ENCODE measurements around the gene OSBPL9. TPM values are rescaled to one million over a fixed set of nuclear protein-coding genes. Genes with fewer than 3 reads are reported as not detected.

OSBPL9 gene
- polyA plus RNA-seq, 4 donors: 19.7 to 72.9 (median 31.8) TPM

- FAIRE-seq (no peak), DNase-seq (no peak)
- Histone ChIP-seq H3K27me3 (ENCODE audit: control insufficient read depth in 3 of 3, insufficient read depth in 3 of 3, low read length in 3 of 3) (no peaks in the 10 kb centered on the region), H3K9me3 (ENCODE audit: control insufficient read depth in 2 of 2, insufficient read depth in 1 of 2, low read depth in 1 of 2, low read length in 1 of 2) (no peaks in the 10 kb centered on the region), H3K4me3 (ENCODE audit: low read depth in 1 of 3, low read length in 3 of 3) (no peak overlapping the region), H3K36me3 (ENCODE audit: control insufficient read depth in 3 of 3, insufficient read depth in 2 of 3, low read depth in 1 of 3, low read length in 3 of 3) (peaks cover 0 to 2% (median 0%) of the 10 kb centered on the region in 3 donors), H3K4me1 (ENCODE audit: control insufficient read depth in 3 of 3, insufficient read depth in 2 of 3, low read depth in 1 of 3, low read length in 2 of 3) (peaks cover 3 to 15% (median 4%) of the 10 kb centered on the region in 3 donors), H3K27ac (ENCODE audit: low read depth in 1 of 3, low read length in 2 of 3) (no peak overlapping the region)
- WGBS, 3 donors: 55 to 83% (median 59%) methylated on average over 10 of the region's 10 CpGs
Measured at GRCh38 chr1:51615780-51616291, 1.1 kb upstream of the OSBPL9 start.

DNA sequence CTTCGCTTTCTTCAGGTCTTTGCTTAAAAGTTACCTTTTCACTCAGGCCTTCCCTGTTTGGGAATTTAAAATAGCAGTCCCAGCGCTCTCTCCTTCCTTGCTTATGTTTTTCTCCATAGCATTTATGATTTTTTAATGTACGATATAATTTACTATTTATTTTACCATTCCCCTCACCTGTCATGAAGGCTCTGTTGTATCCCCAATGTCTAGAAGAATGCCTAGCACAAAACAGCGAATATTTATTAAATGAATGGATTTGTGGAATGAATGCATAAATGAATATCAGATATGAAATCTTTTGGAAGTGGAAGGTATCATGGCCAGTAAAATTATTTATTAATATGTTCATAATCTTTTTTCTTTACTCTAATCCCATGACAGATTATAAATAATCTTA lies 402 bp upstream of the OSBPL9 start:
- peaks cover 0 to 3% (median 2%) of the 10 kb centered on the region in 3 donors for H3K36me3 ChIP-seq (ENCODE audit: control insufficient read depth in 3 of 3, insufficient read depth in 2 of 3, low read depth in 1 of 3, low read length in 3 of 3)
- DNase-seq (no peak), FAIRE-seq (no peak)
- H3K4me3 ChIP-seq (ENCODE audit: low read depth in 1 of 3, low read length in 3 of 3): peak overlapping the region in 1 of 3 donors; percentile 97
- 67 to 70% (median 69%) methylated on average over 4 of the region's 4 CpGs for WGBS, 3 donors
- no peaks in the 10 kb centered on the region for H3K9me3 ChIP-seq (ENCODE audit: control insufficient read depth in 2 of 2, insufficient read depth in 1 of 2, low read depth in 1 of 2, low read length in 1 of 2)
- no peak overlapping the region for H3K27ac ChIP-seq (ENCODE audit: low read depth in 1 of 3, low read length in 2 of 3)
- no peaks in the 10 kb centered on the region for H3K27me3 ChIP-seq (ENCODE audit: control insufficient read depth in 3 of 3, insufficient read depth in 3 of 3, low read length in 3 of 3)
- peaks cover 3 to 19% (median 4%) of the 10 kb centered on the region in 3 donors for H3K4me1 ChIP-seq (ENCODE audit: control insufficient read depth in 3 of 3, insufficient read depth in 2 of 3, low read depth in 1 of 3, low read length in 2 of 3)

DNA sequence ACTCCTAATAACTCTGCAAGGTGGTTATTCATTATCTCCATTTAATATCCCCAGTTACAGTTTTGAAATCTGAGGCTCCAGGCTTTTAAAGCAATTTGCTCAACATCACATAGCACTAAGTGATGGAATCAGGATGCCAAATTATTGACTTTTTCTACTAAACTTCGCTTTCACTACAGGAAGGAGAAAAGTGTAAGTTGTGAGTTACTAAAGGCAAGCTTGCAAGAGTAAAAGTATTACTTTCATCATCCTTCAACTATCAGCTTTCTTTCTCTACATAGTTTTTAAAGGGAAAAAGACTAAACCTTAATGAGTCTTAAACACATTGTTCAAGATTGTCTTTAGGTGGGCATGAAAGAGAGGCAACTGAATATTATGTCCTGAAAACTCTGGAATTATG lies 1.8 kb downstream of the OSBPL9 start:
- Histone ChIP-seq H3K27ac (ENCODE audit: low read depth in 1 of 3, low read length in 2 of 3) (no peak overlapping the region), H3K4me1 (ENCODE audit: control insufficient read depth in 3 of 3, insufficient read depth in 2 of 3, low read depth in 1 of 3, low read length in 2 of 3) (peaks cover 3 to 25% (median 4%) of the 10 kb centered on the region in 3 donors), H3K36me3 (ENCODE audit: control insufficient read depth in 3 of 3, insufficient read depth in 2 of 3, low read depth in 1 of 3, low read length in 3 of 3) (peaks cover 0 to 3% (median 2%) of the 10 kb centered on the region in 3 donors), H3K9me3 (ENCODE audit: control insufficient read depth in 2 of 2, insufficient read depth in 1 of 2, low read depth in 1 of 2, low read length in 1 of 2) (no peaks in the 10 kb centered on the region), H3K27me3 (ENCODE audit: control insufficient read depth in 3 of 3, insufficient read depth in 3 of 3, low read length in 3 of 3) (no peaks in the 10 kb centered on the region), H3K4me3 (ENCODE audit: low read depth in 1 of 3, low read length in 3 of 3) (no peak overlapping the region)
- no peak for DNase-seq
- WGBS, 3 donors: 87 to 96% (median 89%) methylated on average over 1 of the region's 1 CpG
- FAIRE-seq: no peak

GRCh38 chr1:51620470-51620869 lies 3.6 kb downstream of the OSBPL9 start:
- peaks cover 0 to 6% (median 0%) of the 10 kb centered on the region in 3 donors for H3K36me3 ChIP-seq (ENCODE audit: control insufficient read depth in 3 of 3, insufficient read depth in 2 of 3, low read depth in 1 of 3, low read length in 3 of 3)
- DNase-seq (peak; percentile 39 to 61), FAIRE-seq (no peak)
- 67 to 79% (median 71%) methylated on average over 1 of the region's 1 CpG for WGBS, 3 donors
- H3K27ac ChIP-seq (ENCODE audit: low read depth in 1 of 3, low read length in 2 of 3): peak overlapping the region in 1 of 3 donors; percentile 51
- H3K9me3 ChIP-seq (ENCODE audit: control insufficient read depth in 2 of 2, insufficient read depth in 1 of 2, low read depth in 1 of 2, low read length in 1 of 2): no peaks in the 10 kb centered on the region
- no peaks in the 10 kb centered on the region for H3K27me3 ChIP-seq (ENCODE audit: control insufficient read depth in 3 of 3, insufficient read depth in 3 of 3, low read length in 3 of 3)
- peaks cover 3 to 25% (median 4%) of the 10 kb centered on the region in 3 donors for H3K4me1 ChIP-seq (ENCODE audit: control insufficient read depth in 3 of 3, insufficient read depth in 2 of 3, low read depth in 1 of 3, low read length in 2 of 3)
- no peak overlapping the region for H3K4me3 ChIP-seq (ENCODE audit: low read depth in 1 of 3, low read length in 3 of 3)

DNA sequence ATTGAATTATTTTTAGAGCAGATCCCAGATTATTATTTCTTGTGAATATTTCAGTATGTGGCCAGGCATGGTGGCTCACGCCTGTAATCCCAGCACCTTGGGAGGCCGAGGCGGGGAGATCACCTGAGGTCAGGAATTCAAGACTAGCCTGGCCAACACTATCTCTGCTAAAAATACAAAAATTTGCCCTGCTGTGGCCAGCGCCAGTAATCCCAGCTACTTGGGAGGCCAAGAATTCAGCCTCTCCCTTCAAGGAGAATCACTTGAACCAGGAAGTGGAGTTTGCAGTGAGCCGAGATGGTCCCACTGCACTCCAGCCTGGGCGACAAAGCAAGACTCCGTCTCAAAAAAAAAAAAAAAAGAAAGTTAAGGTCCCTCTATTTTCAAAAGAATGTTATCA lies 4.3 kb downstream of the OSBPL9 start:
- DNase-seq: no peak
- WGBS, 3 donors: 82 to 97% (median 95%) methylated on average over 7 of the region's 7 CpGs
- Histone ChIP-seq H3K36me3 (ENCODE audit: control insufficient read depth in 3 of 3, insufficient read depth in 2 of 3, low read depth in 1 of 3, low read length in 3 of 3) (peaks cover 0 to 8% (median 2%) of the 10 kb centered on the region in 3 donors), H3K27me3 (ENCODE audit: control insufficient read depth in 3 of 3, insufficient read depth in 3 of 3, low read length in 3 of 3) (no peaks in the 10 kb centered on the region), H3K4me3 (ENCODE audit: low read depth in 1 of 3, low read length in 3 of 3) (no peak overlapping the region), H3K9me3 (ENCODE audit: control insufficient read depth in 2 of 2, insufficient read depth in 1 of 2, low read depth in 1 of 2, low read length in 1 of 2) (no peaks in the 10 kb centered on the region), H3K4me1 (ENCODE audit: control insufficient read depth in 3 of 3, insufficient read depth in 2 of 3, low read depth in 1 of 3, low read length in 2 of 3) (peaks cover 3 to 25% (median 4%) of the 10 kb centered on the region in 3 donors), H3K27ac (ENCODE audit: low read depth in 1 of 3, low read length in 2 of 3) (no peak overlapping the region)
- no peak for FAIRE-seq

- H3K4me1 ChIP-seq (ENCODE audit: control insufficient read depth in 3 of 3, insufficient read depth in 2 of 3, low read depth in 1 of 3, low read length in 2 of 3): peaks cover 0 to 25% (median 4%) of the 10 kb centered on the region in 3 donors
- H3K36me3 ChIP-seq (ENCODE audit: control insufficient read depth in 3 of 3, insufficient read depth in 2 of 3, low read depth in 1 of 3, low read length in 3 of 3): peaks cover 0 to 11% (median 2%) of the 10 kb centered on the region in 3 donors
- H3K27me3 ChIP-seq (ENCODE audit: control insufficient read depth in 3 of 3, insufficient read depth in 3 of 3, low read length in 3 of 3): no peaks in the 10 kb centered on the region
- no peak overlapping the region for H3K4me3 ChIP-seq (ENCODE audit: low read depth in 1 of 3, low read length in 3 of 3)
- no peaks in the 10 kb centered on the region for H3K9me3 ChIP-seq (ENCODE audit: control insufficient read depth in 2 of 2, insufficient read depth in 1 of 2, low read depth in 1 of 2, low read length in 1 of 2)
- WGBS, 3 donors: 84 to 93% (median 88%) methylated on average over 2 of the region's 2 CpGs
- no peak for FAIRE-seq
- DNase-seq: no peak
- H3K27ac ChIP-seq (ENCODE audit: low read depth in 1 of 3, low read length in 2 of 3): peak overlapping the region in 1 of 3 donors; percentile 57
Measured at GRCh38 chr1:51621841-51622454, 5.1 kb downstream of the OSBPL9 start.

- DNase-seq: peak in 1 of 2 donors; percentile 70
- H3K4me1 ChIP-seq (ENCODE audit: control insufficient read depth in 3 of 3, insufficient read depth in 2 of 3, low read depth in 1 of 3, low read length in 2 of 3): peaks cover 0 to 25% (median 4%) of the 10 kb centered on the region in 3 donors
- no peak for FAIRE-seq
- no peaks in the 10 kb centered on the region for H3K9me3 ChIP-seq (ENCODE audit: control insufficient read depth in 2 of 2, insufficient read depth in 1 of 2, low read depth in 1 of 2, low read length in 1 of 2)
- H3K4me3 ChIP-seq (ENCODE audit: low read depth in 1 of 3, low read length in 3 of 3): no peak overlapping the region
- H3K27me3 ChIP-seq (ENCODE audit: control insufficient read depth in 3 of 3, insufficient read depth in 3 of 3, low read length in 3 of 3): no peaks in the 10 kb centered on the region
- peak overlapping the region in 2 of 3 donors; percentile 12 to 57 for H3K27ac ChIP-seq (ENCODE audit: low read depth in 1 of 3, low read length in 2 of 3)
- H3K36me3 ChIP-seq (ENCODE audit: control insufficient read depth in 3 of 3, insufficient read depth in 2 of 3, low read depth in 1 of 3, low read length in 3 of 3): peaks cover 0 to 12% (median 4%) of the 10 kb centered on the region in 3 donors
- WGBS, 3 donors: 54 to 76% (median 75%) methylated on average over 2 of the region's 2 CpGs
Measured at GRCh38 chr1:51622455-51622913, 5.6 kb downstream of the OSBPL9 start.

DNA sequence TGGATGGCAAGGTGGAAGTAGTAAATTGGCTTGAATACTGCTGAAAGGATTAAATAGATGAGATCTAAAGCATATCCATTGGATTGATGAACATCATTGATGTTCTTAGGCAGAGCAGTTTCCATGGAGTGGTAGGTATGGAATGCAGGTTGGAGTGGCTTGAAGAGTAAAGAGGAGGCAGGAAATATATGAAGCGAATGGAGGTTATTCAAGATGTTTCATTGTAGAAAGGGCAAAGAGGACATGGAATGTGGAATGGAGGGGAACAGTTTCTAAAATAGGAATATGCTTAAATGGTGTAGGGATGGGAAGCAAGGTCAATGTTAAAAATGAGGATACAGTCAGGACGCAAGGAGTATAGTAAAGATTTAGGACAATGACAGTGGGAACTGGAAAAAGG lies 6.1 kb downstream of the OSBPL9 start:
- peak overlapping the region in 1 of 3 donors; percentile 57 for H3K27ac ChIP-seq (ENCODE audit: low read depth in 1 of 3, low read length in 2 of 3)
- H3K4me1 ChIP-seq (ENCODE audit: control insufficient read depth in 3 of 3, insufficient read depth in 2 of 3, low read depth in 1 of 3, low read length in 2 of 3): peaks cover 0 to 24% (median 0%) of the 10 kb centered on the region in 3 donors

More for the DNA sequence above, 6.1 kb downstream of the OSBPL9 start:
- FAIRE-seq (no peak), DNase-seq (no peak)
- H3K4me3 ChIP-seq (ENCODE audit: low read depth in 1 of 3, low read length in 3 of 3): no peak overlapping the region
- 90 to 98% (median 95%) methylated on average over 2 of the region's 2 CpGs for WGBS, 3 donors
- H3K27me3 ChIP-seq (ENCODE audit: control insufficient read depth in 3 of 3, insufficient read depth in 3 of 3, low read length in 3 of 3): no peaks in the 10 kb centered on the region
- H3K36me3 ChIP-seq (ENCODE audit: control insufficient read depth in 3 of 3, insufficient read depth in 2 of 3, low read depth in 1 of 3, low read length in 3 of 3): peaks cover 0 to 12% (median 4%) of the 10 kb centered on the region in 3 donors
- no peaks in the 10 kb centered on the region for H3K9me3 ChIP-seq (ENCODE audit: control insufficient read depth in 2 of 2, insufficient read depth in 1 of 2, low read depth in 1 of 2, low read length in 1 of 2)

Data from small intestine (tissue), 7 donors.